Common myeloid progenitor, CD34-positive (primary cell): ENCODE data around the gene GJB4. TPM values are rescaled to one million over a fixed set of nuclear protein-coding genes. Genes with fewer than 3 reads are reported as not detected.

Source experiments
- CTCF ChIA-PET: fragments of 350-600 bp; sonication (Branson Sonifier 250); formaldehyde crosslinking; loops from one replicate; lab custom pipeline; 2021; ENCODE audit warnings: antibody characterized with exemption; lab: Charles Lee
- POLR2A ChIA-PET: fragments of 350-600 bp; sonication (Branson Sonifier 250); formaldehyde crosslinking; loops from one replicate; lab custom pipeline; 2021; ENCODE audit warnings: antibody characterized with exemption; lab: Charles Lee
- DNase-seq, 3 donors: peaks; one replicate each; pipeline versions ENCODE4 v3.0.0 to v3.0.0-alpha.2; 2013
- H3K27ac ChIP-seq, 2 experiments: 1 replicate in 1 of 2; 2 replicates in 1 of 2; pipeline ENCODE4 v1.7.0; 2013; ENCODE audit warnings: inconsistent platforms in 2 of 2, low read length in 2 of 2, mild to moderate bottlenecking in 2 of 2, low read depth in 1 of 2, moderate library complexity in 1 of 2; ENCODE audit not compliant: severe bottlenecking in 2 of 2, insufficient read depth in 1 of 2, poor library complexity in 1 of 2
- H3K27me3 ChIP-seq, 5 experiments: replicated peaks in 2 of 5; 1 replicate in 3 of 5; 2 replicates in 2 of 5; pipeline versions ENCODE4 v1.6.1 to v1.7.0; 2013; ENCODE audit warnings: low read length in 4 of 5, mild to moderate bottlenecking in 2 of 5, moderate library complexity in 2 of 5, inconsistent platforms in 1 of 5; ENCODE audit not compliant: insufficient read depth in 5 of 5, control insufficient read depth in 4 of 5
- H3K36me3 ChIP-seq, 4 experiments: 1 replicate in 2 of 4; 2 replicates in 2 of 4; pipeline versions ENCODE4 v1.6.1 to v1.7.0; 2013; ENCODE audit warnings: low read length in 3 of 4, control low read depth in 1 of 4, mild to moderate bottlenecking in 1 of 4; ENCODE audit not compliant: control insufficient read depth in 4 of 4, insufficient read depth in 4 of 4
- H3K4me1 ChIP-seq, 4 experiments: 1 replicate in 3 of 4; 2 replicates in 1 of 4; pipeline versions ENCODE4 v1.6.1 to v1.7.1; 2013; ENCODE audit warnings: low read length in 3 of 4, mild to moderate bottlenecking in 3 of 4, control low read depth in 1 of 4, inconsistent platforms in 1 of 4, moderate library complexity in 1 of 4; ENCODE audit not compliant: control insufficient read depth in 4 of 4, insufficient read depth in 4 of 4; ENCODE audit errors: control extremely low read depth in 1 of 4
- H3K4me3 ChIP-seq, 7 experiments: 1 replicate in 4 of 7; 2 replicates in 3 of 7; pipeline versions ENCODE4 v1.5.1 to v1.7.0; 2013; ENCODE audit warnings: mild to moderate bottlenecking in 7 of 7, low read length in 6 of 7, moderate library complexity in 6 of 7, inconsistent platforms in 2 of 7, low read depth in 2 of 7, control low read depth in 1 of 7; ENCODE audit not compliant: insufficient read depth in 4 of 7, control insufficient read depth in 1 of 7; ENCODE audit errors: extremely low read depth in 1 of 7
- H3K9me3 ChIP-seq, 5 experiments: 1 replicate in 4 of 5; 2 replicates in 1 of 5; pipeline versions ENCODE4 v1.6.1 to v1.7.1; 2013; ENCODE audit warnings: low read length in 4 of 5, mild to moderate bottlenecking in 2 of 5, inconsistent platforms in 1 of 5, low read depth in 1 of 5, moderate library complexity in 1 of 5; ENCODE audit not compliant: control insufficient read depth in 4 of 5, insufficient read depth in 2 of 5; ENCODE audit errors: control extremely low read depth in 1 of 5
- WGBS: methylation state at CpG from one replicate; pipeline ENCODE4 v1.1.5; 2013; ENCODE audit not compliant: insufficient coverage; 5-methylcytosine and 5-hydroxymethylcytosine counted together
- polyA plus RNA-seq: library from polyadenylated mRNA; unstranded; fragments of 120-200 nt; gene quantifications from one replicate; pipeline ENCODE4 v1.2.1, GENCODE V29; 2013

GJB4 gene
- not detected for polyA plus RNA-seq

GRCh38 chr1:34759503-34760357, at the start of gene GJB4:
TSS of gene GJB4 (plus strand) at chr1:34759740. CDS start at chr1:34761255, 1,515 bp downstream.
- CTCF ChIA-PET = no interaction called here
- H3K4me1 ChIP-seq = no peaks in the 10 kb centered on the region
- POLR2A ChIA-PET = no interaction called here

GRCh38 chr1:34710812-34711211, 48.7 kb upstream of the GJB4 start:
- CTCF ChIA-PET = no interaction called here
- no peak for DNase-seq
- POLR2A ChIA-PET = no interaction called here

More at GRCh38 chr1:34759503-34760357, at the start of gene GJB4:
- WGBS = 87% methylated on average over 7 of the region's 10 CpGs
- DNase-seq = no peak
- Histone ChIP-seq H3K36me3 (no peaks in the 10 kb centered on the region), H3K4me3 (no peak within 1 kb of the TSS), H3K27me3 (peaks cover 0 to 3% (median 0%) of the 10 kb centered on the region in 5 experiments), H3K9me3 (peaks cover 0 to 4% (median 0%) of the 10 kb centered on the region in 5 experiments), H3K27ac (no peak within 1 kb of the TSS)

GRCh38 chr1:34711485-34711884, 48.1 kb upstream of the GJB4 start:
- WGBS = no CpG with 5 or more reads among the region's 4 CpGs
- H3K36me3 ChIP-seq = no peaks in the 10 kb centered on the region
- H3K27me3 ChIP-seq = peaks cover 0 to 5% (median 0%) of the 10 kb centered on the region in 5 experiments
- no peak overlapping the region for H3K27ac ChIP-seq
- no peaks in the 10 kb centered on the region for H3K9me3 ChIP-seq
- no peak for DNase-seq
- CTCF ChIA-PET = no interaction called here
- no peaks in the 10 kb centered on the region for H3K4me1 ChIP-seq
- POLR2A ChIA-PET = no interaction called here
- no peak overlapping the region for H3K4me3 ChIP-seq

More at GRCh38 chr1:34710812-34711211, 48.7 kb upstream of the GJB4 start:
- no peak overlapping the region for H3K27ac ChIP-seq
- no peaks in the 10 kb centered on the region for H3K4me1 ChIP-seq
- H3K27me3 ChIP-seq = peaks cover 0 to 4% (median 3%) of the 10 kb centered on the region in 5 experiments
- no peaks in the 10 kb centered on the region for H3K9me3 ChIP-seq
- no peaks in the 10 kb centered on the region for H3K36me3 ChIP-seq
- H3K4me3 ChIP-seq = no peak overlapping the region

GRCh38 chr1:34712007-34712688, 47.4 kb upstream of the GJB4 start:
- Histone ChIP-seq H3K4me1 (no peaks in the 10 kb centered on the region), H3K9me3 (no peaks in the 10 kb centered on the region), H3K27me3 (peaks cover 0 to 6% (median 0%) of the 10 kb centered on the region in 5 experiments), H3K36me3 (no peaks in the 10 kb centered on the region), H3K4me3 (no peak overlapping the region), H3K27ac (no peak overlapping the region)
- 100% methylated on average over 4 of the region's 7 CpGs for WGBS
- ChIA-PET CTCF (no interaction called here), POLR2A (no interaction called here)
- DNase-seq = no peak

GRCh38 chr1:34713443-34713842, 46.1 kb upstream of the GJB4 start:
- Histone ChIP-seq H3K27ac (no peak overlapping the region), H3K4me3 (no peak overlapping the region), H3K36me3 (no peaks in the 10 kb centered on the region), H3K9me3 (peaks cover 0 to 3% (median 0%) of the 10 kb centered on the region in 5 experiments), H3K4me1 (no peaks in the 10 kb centered on the region), H3K27me3 (peaks cover 0 to 6% (median 0%) of the 10 kb centered on the region in 5 experiments)
- ChIA-PET CTCF (no interaction called here), POLR2A (no interaction called here)
- DNase-seq = no peak
- 100% methylated on average over 3 of the region's 6 CpGs for WGBS

GRCh38 chr1:34714386-34714785, 45.2 kb upstream of the GJB4 start:
- Histone ChIP-seq H3K4me3 (no peak overlapping the region), H3K36me3 (no peaks in the 10 kb centered on the region), H3K27ac (no peak overlapping the region), H3K9me3 (peaks cover 0 to 3% (median 0%) of the 10 kb centered on the region in 5 experiments), H3K27me3 (peaks cover 0 to 6% (median 0%) of the 10 kb centered on the region in 5 experiments), H3K4me1 (no peaks in the 10 kb centered on the region)
- POLR2A ChIA-PET = no interaction called here
- 53% methylated on average over 2 of the region's 3 CpGs for WGBS
- CTCF ChIA-PET = no interaction called here
- no peak for DNase-seq

GRCh38 chr1:34715139-34715538, 44.4 kb upstream of the GJB4 start:
- H3K36me3 ChIP-seq = no peaks in the 10 kb centered on the region
- CTCF ChIA-PET = interaction anchor here (0.6 kb wide), 1 partner anchor 101 kb away, joined by 3 read pairs; no protein-coding TSS in a partner anchor
- H3K4me1 ChIP-seq = no peaks in the 10 kb centered on the region
- 89% methylated on average over 3 of the region's 3 CpGs for WGBS
- no peak for DNase-seq
- peaks cover 0 to 3% (median 0%) of the 10 kb centered on the region in 5 experiments for H3K9me3 ChIP-seq
- POLR2A ChIA-PET = no interaction called here
- H3K27ac ChIP-seq = no peak overlapping the region
- no peak overlapping the region for H3K4me3 ChIP-seq
- H3K27me3 ChIP-seq = peaks cover 0 to 7% (median 0%) of the 10 kb centered on the region in 5 experiments
